ENCODE measurements around the gene THAP9. TPM values are rescaled to one million over a fixed set of nuclear protein-coding genes. Genes with fewer than 3 reads are reported as not detected.
"Not testable (repeated sequence)": the region's sequence is repeated elsewhere in the genome, so short reads cannot be mapped to it uniquely, and the experiment has no call there.

Gene THAP9
- total RNA-seq, 2 experiments from 2014 or later = 3.8 to 4.3 TPM

DNA sequence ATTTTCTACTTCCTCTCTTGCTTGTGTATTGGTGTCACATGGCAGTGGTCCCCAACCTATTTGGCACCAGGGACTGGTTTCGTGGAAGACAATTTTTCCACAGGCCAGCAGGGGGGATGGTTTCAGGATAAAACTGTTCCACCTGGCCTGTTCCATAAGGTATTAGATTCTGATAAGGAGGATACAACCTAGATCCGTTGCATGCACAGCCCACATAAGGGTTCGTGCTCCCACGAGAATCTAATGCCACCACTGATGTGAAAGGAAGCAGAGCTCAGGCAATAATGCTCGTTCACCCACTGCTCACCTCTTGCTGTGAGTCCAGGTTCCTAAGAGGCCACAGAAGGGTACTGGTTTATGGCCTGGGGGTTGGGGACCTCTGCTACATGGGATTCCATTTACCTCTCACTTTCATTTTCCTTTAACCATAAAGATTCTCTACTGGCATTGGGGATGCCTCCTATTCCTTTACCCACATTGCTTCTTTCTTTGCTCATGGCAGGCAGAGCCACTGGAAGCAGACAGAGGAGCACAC is 47.7 kb upstream of the THAP9 start:
- H3K27ac ChIP-seq (ENCODE audit: low read depth in 1 of 2, low read length in 2 of 2) = no peak overlapping the region
- Mint-ChIP-seq H3K27me3 (no peaks in the 10 kb centered on the region), H3K4me1 (ENCODE audit: low read depth) (peaks cover 6% of the 10 kb centered on the region), H3K9me3 (no peaks in the 10 kb centered on the region), H3K36me3 (ENCODE audit: low read depth) (peaks cover 82% of the 10 kb centered on the region), H3K4me3 (no peak overlapping the region), H3K27ac (no peak overlapping the region)
- no peaks in the 10 kb centered on the region for H3K4me1 ChIP-seq (ENCODE audit: insufficient read depth, low read length)
- no peak for DNase-seq
- ChIA-PET POLR2A (interaction anchor here (0.8 to 1.7 kb wide), 5 partner anchors 47 to 431 kb away, joined by 3 to 7 read pairs (median 5); partner anchors contain the start of genes COPS4, COQ2, LIN54 and THAP9), CTCF (interaction anchor here (1.0 to 1.1 kb wide), 3 partner anchors 24 to 429 kb away, joined by 3 read pairs; no protein-coding TSS in a partner anchor)
- intact Hi-C loops (cut with DNase I, micrococcal nuclease) = loop anchor here (5.0 kb wide), 2 partner anchors 44 to 429 kb away; partner anchors contain the start of gene COQ2 (in 2 of the 2)
- TF ChIP-seq, protein P1, sequence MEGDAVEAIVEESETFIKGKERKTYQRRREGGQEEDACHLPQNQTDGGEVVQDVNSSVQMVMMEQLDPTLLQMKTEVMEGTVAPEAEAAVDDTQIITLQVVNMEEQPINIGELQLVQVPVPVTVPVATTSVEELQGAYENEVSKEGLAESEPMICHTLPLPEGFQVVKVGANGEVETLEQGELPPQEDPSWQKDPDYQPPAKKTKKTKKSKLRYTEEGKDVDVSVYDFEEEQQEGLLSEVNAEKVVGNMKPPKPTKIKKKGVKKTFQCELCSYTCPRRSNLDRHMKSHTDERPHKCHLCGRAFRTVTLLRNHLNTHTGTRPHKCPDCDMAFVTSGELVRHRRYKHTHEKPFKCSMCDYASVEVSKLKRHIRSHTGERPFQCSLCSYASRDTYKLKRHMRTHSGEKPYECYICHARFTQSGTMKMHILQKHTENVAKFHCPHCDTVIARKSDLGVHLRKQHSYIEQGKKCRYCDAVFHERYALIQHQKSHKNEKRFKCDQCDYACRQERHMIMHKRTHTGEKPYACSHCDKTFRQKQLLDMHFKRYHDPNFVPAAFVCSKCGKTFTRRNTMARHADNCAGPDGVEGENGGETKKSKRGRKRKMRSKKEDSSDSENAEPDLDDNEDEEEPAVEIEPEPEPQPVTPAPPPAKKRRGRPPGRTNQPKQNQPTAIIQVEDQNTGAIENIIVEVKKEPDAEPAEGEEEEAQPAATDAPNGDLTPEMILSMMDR (IDR thresholded peaks at IDR 0.05) = no peak
- no peaks in the 10 kb centered on the region for H3K9me3 ChIP-seq (ENCODE audit: control insufficient read depth in 1 of 2, insufficient read depth in 1 of 2, low read length in 2 of 2)
- H3K27me3 ChIP-seq (ENCODE audit: control insufficient read depth in 1 of 2, insufficient read depth in 2 of 2, low read length in 2 of 2) = no peaks in the 10 kb centered on the region
- ATAC-seq (ENCODE audit: poor library complexity) = no peak
- H3K36me3 ChIP-seq (ENCODE audit: insufficient read depth, low read length) = peaks cover 81% of the 10 kb centered on the region
- H3K4me3 ChIP-seq (ENCODE audit: low read length) = no peak overlapping the region

DNA sequence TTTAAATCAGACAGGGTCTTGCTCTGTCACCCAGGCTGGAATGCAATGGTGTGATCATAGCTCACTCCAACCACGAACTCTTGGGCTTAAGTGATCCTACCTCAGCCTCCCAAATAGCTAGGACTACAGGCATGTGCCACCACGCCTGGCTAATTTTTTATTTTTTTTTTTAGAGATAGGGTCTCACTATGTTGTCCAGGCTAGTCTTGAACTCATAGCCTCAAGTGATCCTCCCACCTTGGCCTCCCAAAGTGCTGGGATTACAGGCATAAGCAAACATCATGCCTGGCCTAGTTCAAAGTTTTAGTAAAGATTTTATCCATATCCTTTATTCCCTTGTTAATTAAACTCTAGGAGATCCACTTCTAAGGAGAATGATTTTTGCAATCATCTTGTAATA is 40.0 kb upstream of the THAP9 start:
- H3K4me3 ChIP-seq (ENCODE audit: low read length); POLR2A ChIA-PET; ATAC-seq (ENCODE audit: poor library complexity); H3K4me3 Mint-ChIP-seq; H3K9me3 Mint-ChIP-seq; H3K27ac ChIP-seq (ENCODE audit: low read depth in 1 of 2, low read length in 2 of 2); H3K27me3 Mint-ChIP-seq; H3K4me1 Mint-ChIP-seq (ENCODE audit: low read depth); H3K4me1 ChIP-seq (ENCODE audit: insufficient read depth, low read length); DNase-seq; H3K27ac Mint-ChIP-seq; H3K27me3 ChIP-seq (ENCODE audit: control insufficient read depth in 1 of 2, insufficient read depth in 2 of 2, low read length in 2 of 2); CTCF ChIA-PET; H3K9me3 ChIP-seq (ENCODE audit: control insufficient read depth in 1 of 2, insufficient read depth in 1 of 2, low read length in 2 of 2): not testable (repeated sequence)
- peaks cover 67% of the 10 kb centered on the region for H3K36me3 Mint-ChIP-seq (ENCODE audit: low read depth)
- peaks cover 53% of the 10 kb centered on the region for H3K36me3 ChIP-seq (ENCODE audit: insufficient read depth, low read length)
- intact Hi-C loops (cut with DNase I, micrococcal nuclease) = loop anchor here in 1 of 2 experiments (5.0 kb wide), 1 partner anchor 37 kb away; no protein-coding TSS in a partner anchor

DNA sequence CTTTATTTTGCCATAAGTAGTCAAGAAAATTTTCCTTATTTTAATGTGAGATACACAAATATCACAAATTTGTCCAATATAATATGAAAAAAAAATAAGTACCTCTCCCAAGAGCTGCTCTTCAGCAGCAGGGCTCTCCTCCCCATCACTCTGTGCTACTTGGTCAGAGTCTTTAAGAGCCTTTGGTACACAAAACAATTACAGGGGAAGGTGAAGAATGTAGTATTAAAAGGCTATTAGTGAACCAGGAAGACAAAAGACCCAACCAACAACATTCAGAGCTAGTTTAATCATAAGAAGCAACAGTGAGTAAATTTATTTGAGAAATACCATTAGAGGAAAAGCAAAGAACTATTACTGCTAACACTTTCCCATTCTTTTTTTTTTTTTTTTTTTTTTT is 39.0 kb upstream of the THAP9 start:
- H3K27me3 Mint-ChIP-seq = no peaks in the 10 kb centered on the region
- no peak for ATAC-seq (ENCODE audit: poor library complexity)
- peaks cover 18% of the 10 kb centered on the region for H3K4me1 Mint-ChIP-seq (ENCODE audit: low read depth)
- no peak overlapping the region for H3K27ac ChIP-seq (ENCODE audit: low read depth in 1 of 2, low read length in 2 of 2)
- no peak overlapping the region for H3K27ac Mint-ChIP-seq
- no peak overlapping the region for H3K4me3 ChIP-seq (ENCODE audit: low read length)
- peaks cover 56% of the 10 kb centered on the region for H3K36me3 ChIP-seq (ENCODE audit: insufficient read depth, low read length)
- ChIA-PET POLR2A (interaction anchor here (2.1 kb wide), 1 partner anchor 39 kb away, joined by 8 read pairs; the partner anchor contains the start of gene THAP9), CTCF (no interaction called here)
- no peaks in the 10 kb centered on the region for H3K9me3 ChIP-seq (ENCODE audit: control insufficient read depth in 1 of 2, insufficient read depth in 1 of 2, low read length in 2 of 2)
- no peak for DNase-seq
- no peaks in the 10 kb centered on the region for H3K27me3 ChIP-seq (ENCODE audit: control insufficient read depth in 1 of 2, insufficient read depth in 2 of 2, low read length in 2 of 2)
- H3K4me1 ChIP-seq (ENCODE audit: insufficient read depth, low read length) = peaks cover 5% of the 10 kb centered on the region
- TF ChIP-seq, protein P1 (IDR thresholded peaks at IDR 0.05) = no peak
- peaks cover 71% of the 10 kb centered on the region for H3K36me3 Mint-ChIP-seq (ENCODE audit: low read depth)
- H3K9me3 Mint-ChIP-seq = no peaks in the 10 kb centered on the region
- no peak overlapping the region for H3K4me3 Mint-ChIP-seq
- intact Hi-C loops (cut with DNase I, micrococcal nuclease) = loop anchor here in 1 of 2 experiments (5.0 kb wide), 1 partner anchor 36 kb away; no protein-coding TSS in a partner anchor
